22Rv1 (cell line): Measurements from ENCODE around the gene QRICH2.

ENCODE experiments used
- ZFX ChIP-seq: fragments of 450-650 bp; IDR thresholded peaks from 2 replicates; pipeline ENCODE4 v1.6.1; 2017; ENCODE audit warnings: antibody characterized with exemption, borderline replicate concordance
- TF ChIP-seq, protein P1 (sequence below): fragments of 450-650 bp; IDR thresholded peaks from 2 replicates; pipeline ENCODE4 v1.5.1; 2017; ENCODE audit warnings: mild to moderate bottlenecking

DNA sequence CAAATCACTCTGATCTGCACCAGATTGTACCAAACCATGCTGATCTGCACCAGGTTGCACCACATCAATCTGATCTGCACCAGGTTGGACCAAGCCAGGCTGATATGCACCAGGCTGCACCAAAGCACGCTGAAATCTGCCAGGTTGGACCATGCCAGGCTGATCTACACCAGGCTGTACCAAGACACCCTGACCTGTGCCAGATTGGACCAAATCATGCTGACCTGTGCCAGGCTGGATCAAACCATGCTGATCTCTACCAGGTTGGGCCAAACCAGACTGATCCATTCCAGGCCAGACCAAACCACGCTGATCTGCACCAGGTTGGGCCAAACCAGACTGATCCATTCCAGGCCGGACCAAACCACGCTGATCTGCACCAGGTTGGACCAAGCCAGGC lies 15.5 kb downstream of the QRICH2 start:
- TF ChIP-seq, protein P1, sequence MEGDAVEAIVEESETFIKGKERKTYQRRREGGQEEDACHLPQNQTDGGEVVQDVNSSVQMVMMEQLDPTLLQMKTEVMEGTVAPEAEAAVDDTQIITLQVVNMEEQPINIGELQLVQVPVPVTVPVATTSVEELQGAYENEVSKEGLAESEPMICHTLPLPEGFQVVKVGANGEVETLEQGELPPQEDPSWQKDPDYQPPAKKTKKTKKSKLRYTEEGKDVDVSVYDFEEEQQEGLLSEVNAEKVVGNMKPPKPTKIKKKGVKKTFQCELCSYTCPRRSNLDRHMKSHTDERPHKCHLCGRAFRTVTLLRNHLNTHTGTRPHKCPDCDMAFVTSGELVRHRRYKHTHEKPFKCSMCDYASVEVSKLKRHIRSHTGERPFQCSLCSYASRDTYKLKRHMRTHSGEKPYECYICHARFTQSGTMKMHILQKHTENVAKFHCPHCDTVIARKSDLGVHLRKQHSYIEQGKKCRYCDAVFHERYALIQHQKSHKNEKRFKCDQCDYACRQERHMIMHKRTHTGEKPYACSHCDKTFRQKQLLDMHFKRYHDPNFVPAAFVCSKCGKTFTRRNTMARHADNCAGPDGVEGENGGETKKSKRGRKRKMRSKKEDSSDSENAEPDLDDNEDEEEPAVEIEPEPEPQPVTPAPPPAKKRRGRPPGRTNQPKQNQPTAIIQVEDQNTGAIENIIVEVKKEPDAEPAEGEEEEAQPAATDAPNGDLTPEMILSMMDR, result no peak
- no peak for TF ChIP-seq ZFX
